PC-3 (cell line): ENCODE data around the gene CCM2L.

Source experiments
- CTCF ChIP-seq: fragments of 300-600 bp; sonication (generic); conservative IDR thresholded peaks from 2 replicates; pipeline ENCODE4 v1.5.1; 2017; ENCODE audit warnings: antibody characterized with exemption, low read depth, mild to moderate bottlenecking, low read length
- EZH2 ChIP-seq: fragments of 300-600 bp; sonication (generic); IDR thresholded peaks from one replicate; pipeline ENCODE4 v1.6.1; 2017; ENCODE audit warnings: antibody characterized with exemption, mild to moderate bottlenecking, low read length; ENCODE audit not compliant: unreplicated experiment

- TF ChIP-seq CTCF (no peak), EZH2 (no peak)
Observed at GRCh38 chr20:32056708-32057483, 46.7 kb downstream of the CCM2L start.
